Erythroblast (primary cell): ENCODE results near the gene CA10.

Source experiments
- GATA1 ChIP-seq: IDR thresholded peaks from 2 replicates; pipeline ENCODE4 v1.6.1; 2011; ENCODE audit warnings: low read depth, mild to moderate bottlenecking, control low read depth, low read length, moderate library complexity
- POLR2A ChIP-seq: IDR thresholded peaks from 2 replicates; pipeline ENCODE4 v1.6.1; 2011; ENCODE audit warnings: mild to moderate bottlenecking, low read length

DNA sequence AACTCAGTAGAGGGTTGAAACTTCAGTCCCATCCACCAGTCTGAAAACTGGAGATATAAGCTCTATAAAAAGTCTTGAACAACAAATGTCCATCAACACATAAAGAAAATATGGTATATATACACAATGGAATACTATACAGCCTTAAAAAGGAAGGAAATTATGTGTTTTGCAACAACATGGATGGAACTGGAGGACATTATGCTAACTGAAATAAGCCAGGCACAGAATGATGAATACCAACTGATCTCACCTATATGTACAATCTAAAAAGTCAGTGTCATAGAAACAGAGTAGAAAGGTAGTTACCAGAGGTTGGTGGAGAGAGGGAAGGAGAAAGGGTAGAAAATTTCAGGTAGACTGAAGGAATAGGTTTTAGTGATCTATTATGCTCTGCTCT, 438.1 kb downstream of the CA10 start:
- TF ChIP-seq POLR2A (no peak), GATA1 (no peak)
